ENCODE results near the gene LOX. TPM values are rescaled to one million over a fixed set of nuclear protein-coding genes. Genes with fewer than 3 reads are reported as not detected.
"Not testable (repeated sequence)": the region's sequence is repeated elsewhere in the genome, so short reads cannot be mapped to it uniquely, and the experiment has no call there.

The LOX gene
- total and polyA plus RNA-seq, 7 donors: 0.51 to 4.9 (median 1.6) TPM

GRCh38 chr5:122101636-122102285, 23.7 kb upstream of the LOX start:
- DNase-seq (no peak), ATAC-seq (no peak)
- H3K27me3 ChIP-seq (ENCODE audit: insufficient read depth in 3 of 3, low read length in 2 of 3): no peaks in the 10 kb centered on the region
- WGBS, 3 donors: 41 to 48% (median 42%) methylated on average over 4 of the region's 4 CpGs
- TF ChIP-seq CTCF (IDR thresholded peaks at IDR 0.05): peak; percentile 59
- no peak overlapping the region for H3K27ac ChIP-seq
- no peaks in the 10 kb centered on the region for H3K9me3 ChIP-seq
- no peaks in the 10 kb centered on the region for H3K4me1 ChIP-seq
- H3K36me3 ChIP-seq (ENCODE audit: insufficient read depth in 1 of 2, low read depth in 1 of 2): no peaks in the 10 kb centered on the region
- intact Hi-C loops (cut with DNase I): no loop called here
- no peak overlapping the region for H3K4me3 ChIP-seq

GRCh38 chr5:122099060-122099790, 21.2 kb upstream of the LOX start:
- DNase-seq: no peak
- Histone ChIP-seq H3K9me3 (no peaks in the 10 kb centered on the region), H3K27ac (no peak overlapping the region), H3K4me1 (no peaks in the 10 kb centered on the region), H3K27me3 (ENCODE audit: insufficient read depth in 3 of 3, low read length in 2 of 3) (no peaks in the 10 kb centered on the region), H3K36me3 (ENCODE audit: insufficient read depth in 1 of 2, low read depth in 1 of 2) (no peaks in the 10 kb centered on the region), H3K4me3 (no peak overlapping the region)
- no peak for ATAC-seq
- intact Hi-C loops (cut with DNase I): no loop called here
- no peak for TF ChIP-seq CTCF (IDR thresholded peaks at IDR 0.05)
- 84 to 88% (median 85%) methylated on average over 6 of the region's 6 CpGs for WGBS, 3 donors

- Histone ChIP-seq H3K9me3 (no peaks in the 10 kb centered on the region), H3K36me3 (ENCODE audit: insufficient read depth in 1 of 2, low read depth in 1 of 2) (no peaks in the 10 kb centered on the region), H3K4me1 (no peaks in the 10 kb centered on the region), H3K27me3 (ENCODE audit: insufficient read depth in 3 of 3, low read length in 2 of 3) (no peaks in the 10 kb centered on the region), H3K4me3 (no peak overlapping the region), H3K27ac (no peak overlapping the region)
- ATAC-seq: no peak
- DNase-seq: no peak
- intact Hi-C loops (cut with DNase I): no loop called here
- 60 to 73% (median 67%) methylated on average over 1 of the region's 1 CpG for WGBS, 3 donors
- no peak for TF ChIP-seq CTCF (IDR thresholded peaks at IDR 0.05)
These were observed 19.3 kb upstream of the LOX start for GRCh38 chr5:122097391-122097790.

- Histone ChIP-seq H3K4me1 (no peaks in the 10 kb centered on the region), H3K9me3 (no peaks in the 10 kb centered on the region), H3K27me3 (ENCODE audit: insufficient read depth in 3 of 3, low read length in 2 of 3) (no peaks in the 10 kb centered on the region), H3K4me3 (no peak overlapping the region), H3K36me3 (ENCODE audit: insufficient read depth in 1 of 2, low read depth in 1 of 2) (no peaks in the 10 kb centered on the region), H3K27ac (no peak overlapping the region)
- intact Hi-C loops (cut with DNase I): no loop called here
- WGBS, 3 donors: 68 to 71% (median 70%) methylated on average over 3 of the region's 3 CpGs
- DNase-seq: no peak
- ATAC-seq: no peak
- TF ChIP-seq CTCF (IDR thresholded peaks at IDR 0.05): no peak
These were observed 17.1 kb upstream of the LOX start for GRCh38 chr5:122095158-122095557.

- ATAC-seq; H3K4me1 ChIP-seq; H3K36me3 ChIP-seq (ENCODE audit: insufficient read depth in 1 of 2, low read depth in 1 of 2); DNase-seq; intact Hi-C loops (cut with DNase I); H3K9me3 ChIP-seq; H3K27me3 ChIP-seq (ENCODE audit: insufficient read depth in 3 of 3, low read length in 2 of 3); H3K4me3 ChIP-seq; H3K27ac ChIP-seq: not testable (repeated sequence)
- WGBS, 3 donors: 86 to 91% (median 90%) methylated on average over 5 of the region's 5 CpGs
These were observed 16.2 kb upstream of the LOX start for GRCh38 chr5:122094251-122094650.
